ENCODE measurements around the gene MKI67.

The MKI67 gene

GRCh38 chr10:128081222-128081621 lies 45.0 kb downstream of the MKI67 start:
- no peak for DNase-seq

- DNase-seq: no peak
Observed at GRCh38 chr10:128080641-128081040, 45.6 kb downstream of the MKI67 start.

- no peak for DNase-seq
Observed at GRCh38 chr10:128080231-128080630, 46.0 kb downstream of the MKI67 start.

GRCh38 chr10:128078136-128078969 lies 47.9 kb downstream of the MKI67 start:
- no peak for DNase-seq

- DNase-seq: no peak
Observed at GRCh38 chr10:128077155-128077875, 48.9 kb downstream of the MKI67 start.

- no peak for DNase-seq
Observed at GRCh38 chr10:128074589-128074988, 51.6 kb downstream of the MKI67 start.

GRCh38 chr10:128073890-128074289 lies 52.3 kb downstream of the MKI67 start:
- DNase-seq: peak; percentile 29

GRCh38 chr10:128072941-128073645 lies 53.1 kb downstream of the MKI67 start:
- DNase-seq: no peak

- no peak for DNase-seq
Observed at GRCh38 chr10:128072046-128072445, 54.2 kb downstream of the MKI67 start.

GRCh38 chr10:128071417-128071782 lies 54.8 kb downstream of the MKI67 start:
- no peak for DNase-seq

- no peak for DNase-seq
Observed at GRCh38 chr10:128070721-128071416, 55.4 kb downstream of the MKI67 start.

GRCh38 chr10:128070161-128070560 lies 56.1 kb downstream of the MKI67 start:
- no peak for DNase-seq

- peak; percentile 78 for DNase-seq
Observed at GRCh38 chr10:128069351-128070051, 56.7 kb downstream of the MKI67 start.

- DNase-seq: no peak
Observed at GRCh38 chr10:128068398-128069285, 57.6 kb downstream of the MKI67 start.

- DNase-seq: no peak
Observed at GRCh38 chr10:128067691-128068397, 58.4 kb downstream of the MKI67 start.

- no peak for DNase-seq
Observed at GRCh38 chr10:128066870-128067382, 59.3 kb downstream of the MKI67 start.

GRCh38 chr10:128065881-128066534 lies 60.2 kb downstream of the MKI67 start:
- DNase-seq: no peak

- peak; percentile 91 for DNase-seq
Observed at GRCh38 chr10:128064970-128065580, 61.1 kb downstream of the MKI67 start.

All from MV-4-11 (cell line).